ENCODE measurements around the gene SLC49A3. TPM values are rescaled to one million over a fixed set of nuclear protein-coding genes. Genes with fewer than 3 reads are reported as not detected.

Gene SLC49A3
- total and polyA plus RNA-seq, 2 of the 8 experiments (the other 6 are each of a cell fraction or from before 2014, with no cell fraction given) = 5.0 to 8.8 TPM

DNA sequence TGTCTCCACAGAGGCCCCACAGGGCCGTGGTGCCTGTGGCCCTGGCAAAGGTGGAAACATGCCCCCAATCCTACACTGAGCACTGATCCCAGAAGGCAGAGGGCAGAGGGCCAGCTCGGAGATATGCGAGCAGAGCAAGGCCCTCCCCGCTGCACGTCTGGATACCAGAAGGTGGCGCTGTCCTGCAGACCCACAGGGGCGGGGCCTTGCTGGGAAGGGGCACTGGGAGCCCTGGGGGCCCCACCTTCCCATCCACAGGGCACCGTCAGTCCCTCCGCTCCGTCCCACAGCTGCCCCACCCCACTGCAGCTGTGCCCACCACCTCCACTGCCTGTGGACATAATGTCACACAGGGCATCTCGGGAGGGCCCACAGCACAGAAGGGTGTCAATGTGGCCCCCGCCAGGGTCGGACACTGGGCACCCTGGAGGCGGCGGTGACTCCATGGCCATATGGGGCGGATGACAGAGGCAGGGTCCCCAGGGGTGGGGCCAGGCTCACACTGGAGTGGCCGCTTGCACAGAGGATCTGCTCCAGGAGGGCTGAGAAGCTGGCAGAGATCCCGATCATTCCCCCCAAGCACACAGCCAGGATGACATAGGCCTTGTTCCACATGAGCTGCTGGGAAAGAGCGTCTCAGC is 4.8 kb downstream of the SLC49A3 start (continued):
- TF ChIP-seq, protein P1, sequence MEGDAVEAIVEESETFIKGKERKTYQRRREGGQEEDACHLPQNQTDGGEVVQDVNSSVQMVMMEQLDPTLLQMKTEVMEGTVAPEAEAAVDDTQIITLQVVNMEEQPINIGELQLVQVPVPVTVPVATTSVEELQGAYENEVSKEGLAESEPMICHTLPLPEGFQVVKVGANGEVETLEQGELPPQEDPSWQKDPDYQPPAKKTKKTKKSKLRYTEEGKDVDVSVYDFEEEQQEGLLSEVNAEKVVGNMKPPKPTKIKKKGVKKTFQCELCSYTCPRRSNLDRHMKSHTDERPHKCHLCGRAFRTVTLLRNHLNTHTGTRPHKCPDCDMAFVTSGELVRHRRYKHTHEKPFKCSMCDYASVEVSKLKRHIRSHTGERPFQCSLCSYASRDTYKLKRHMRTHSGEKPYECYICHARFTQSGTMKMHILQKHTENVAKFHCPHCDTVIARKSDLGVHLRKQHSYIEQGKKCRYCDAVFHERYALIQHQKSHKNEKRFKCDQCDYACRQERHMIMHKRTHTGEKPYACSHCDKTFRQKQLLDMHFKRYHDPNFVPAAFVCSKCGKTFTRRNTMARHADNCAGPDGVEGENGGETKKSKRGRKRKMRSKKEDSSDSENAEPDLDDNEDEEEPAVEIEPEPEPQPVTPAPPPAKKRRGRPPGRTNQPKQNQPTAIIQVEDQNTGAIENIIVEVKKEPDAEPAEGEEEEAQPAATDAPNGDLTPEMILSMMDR (IDR thresholded peaks at IDR 0.05; ENCODE audit: control extremely low read depth in 1 of 3, insufficient read depth in 1 of 3, low read depth in 1 of 3, low read length in 3 of 3) = peak in 2 of 3 experiments; percentile 82 to 99; a peak in 3 of 4 replicates
- TF ChIP-seq HDAC6 (IDR thresholded peaks at IDR 0.05; ENCODE audit: low read depth, low read length) (no peak), POLR2A (IDR thresholded peaks at IDR 0.05; ENCODE audit: control extremely low read depth in 1 of 2, low read depth in 2 of 2, low read length in 2 of 2) (0 out of 3 replicates have a peak, but pooled peaks of 1 of the 2 experiments have one; percentile 10), EZH2 (IDR thresholded peaks at IDR 0.05; ENCODE audit: low read depth, low read length, severe bottlenecking) (no peak), CEBPB (IDR thresholded peaks at IDR 0.05; ENCODE audit: low read depth, low read length) (no peak), JUND (IDR thresholded peaks at IDR 0.05; ENCODE audit: low read length) (no peak), BCL11A (IDR thresholded peaks at IDR 0.05; ENCODE audit: low read depth in 2 of 2, low read length in 2 of 2) (no peak), TEAD4 (IDR thresholded peaks at IDR 0.05; ENCODE audit: low read depth, low read length) (peak; percentile 75), TBP (IDR thresholded peaks at IDR 0.05; ENCODE audit: low read depth, low read length) (no peak), TAF7 (optimal IDR thresholded peaks at IDR 0.05; ENCODE audit: borderline replicate concordance, low read depth, low read length) (no peak), CHD2 (IDR thresholded peaks at IDR 0.05; ENCODE audit: low read length) (no peak), JUN (IDR thresholded peaks at IDR 0.05; ENCODE audit: low read depth, low read length) (0 out of 2 replicates have a peak, but pooled peaks have one; percentile 24), CREB1 (IDR thresholded peaks at IDR 0.05) (peak; percentile 59), SAP30 (IDR thresholded peaks at IDR 0.05; ENCODE audit: insufficient read depth, insufficient replicate concordance, low read length) (no peak)
- TF ChIP-seq, protein P2, sequence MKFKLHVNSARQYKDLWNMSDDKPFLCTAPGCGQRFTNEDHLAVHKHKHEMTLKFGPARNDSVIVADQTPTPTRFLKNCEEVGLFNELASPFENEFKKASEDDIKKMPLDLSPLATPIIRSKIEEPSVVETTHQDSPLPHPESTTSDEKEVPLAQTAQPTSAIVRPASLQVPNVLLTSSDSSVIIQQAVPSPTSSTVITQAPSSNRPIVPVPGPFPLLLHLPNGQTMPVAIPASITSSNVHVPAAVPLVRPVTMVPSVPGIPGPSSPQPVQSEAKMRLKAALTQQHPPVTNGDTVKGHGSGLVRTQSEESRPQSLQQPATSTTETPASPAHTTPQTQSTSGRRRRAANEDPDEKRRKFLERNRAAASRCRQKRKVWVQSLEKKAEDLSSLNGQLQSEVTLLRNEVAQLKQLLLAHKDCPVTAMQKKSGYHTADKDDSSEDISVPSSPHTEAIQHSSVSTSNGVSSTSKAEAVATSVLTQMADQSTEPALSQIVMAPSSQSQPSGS (IDR thresholded peaks at IDR 0.05; ENCODE audit: low read length) = no peak
- TF ChIP-seq, protein P3, sequence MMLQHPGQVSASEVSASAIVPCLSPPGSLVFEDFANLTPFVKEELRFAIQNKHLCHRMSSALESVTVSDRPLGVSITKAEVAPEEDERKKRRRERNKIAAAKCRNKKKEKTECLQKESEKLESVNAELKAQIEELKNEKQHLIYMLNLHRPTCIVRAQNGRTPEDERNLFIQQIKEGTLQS (IDR thresholded peaks at IDR 0.05; ENCODE audit: insufficient read depth, low read depth, low read length) = no peak

All from H1 (cell line).